Choroid plexus epithelial cell (primary cell): ENCODE measurements around the gene CCDC28B.
A peak's percentile ranks its signal among the peaks of the same experiment; 100 is the strongest.

ENCODE experiments used
- DNase-seq: peaks from one replicate; pipeline ENCODE4 v3.0.0-alpha.2; 2010; ENCODE audit warnings: low read depth
- H3K4me3 ChIP-seq: 2 replicates; pipeline ENCODE4 v1.5.1; 2011; ENCODE audit warnings: low read depth, mild to moderate bottlenecking, control low read depth, low read length, moderate library complexity
- CTCF ChIP-seq: conservative IDR thresholded peaks from 2 replicates; pipeline ENCODE4 v1.5.1; 2011; ENCODE audit warnings: low read depth, mild to moderate bottlenecking, control low read depth, inconsistent platforms, low read length, moderate library complexity

CCDC28B gene

GRCh38 chr1:32199043-32199716, 1.2 kb upstream of the CCDC28B start:
- no peak for DNase-seq
- no peak for TF ChIP-seq CTCF
- H3K4me3 ChIP-seq, result no peak overlapping the region

DNA sequence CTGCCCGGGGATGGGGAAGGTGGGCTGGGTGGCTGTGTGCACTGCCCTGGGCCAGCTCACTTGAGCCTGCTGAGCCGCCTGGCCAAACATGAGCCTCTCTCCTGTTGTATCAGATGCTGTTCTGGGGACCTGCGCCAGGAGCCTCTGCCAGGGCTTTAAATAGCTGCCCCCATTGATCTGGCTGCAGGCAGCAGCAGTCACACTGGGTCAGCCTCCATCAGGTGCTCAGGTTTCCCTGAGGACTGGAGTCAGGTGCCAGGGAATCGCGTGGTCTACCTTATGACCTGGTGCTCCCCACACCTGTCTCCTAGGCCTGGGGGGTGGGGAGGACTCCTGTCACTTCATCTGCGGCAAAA, 700 bp upstream of the CCDC28B start:
- H3K4me3 ChIP-seq, result peak overlapping the region; percentile 72
- DNase-seq, result no peak
- no peak for TF ChIP-seq CTCF

- peak; percentile 72 for DNase-seq
- peak overlapping the region; percentile 72 for H3K4me3 ChIP-seq
These were observed 838 bp downstream of the CCDC28B start for GRCh38 chr1:32201011-32201855.

GRCh38 chr1:32204943-32205361, 4.6 kb downstream of the CCDC28B start:
- TF ChIP-seq CTCF, result no peak

More at GRCh38 chr1:32201011-32201855, 838 bp downstream of the CCDC28B start:
- no peak for TF ChIP-seq CTCF

GRCh38 chr1:32205401-32206370, 5.3 kb downstream of the CCDC28B start, which contains the start of gene IQCC:
Gene IQCC, plus strand, starts transcription at chr1:32205671. Its CDS starts 11 bp downstream, at chr1:32205682.
- DNase-seq, result peak; percentile 81
- peak within 1 kb of the TSS; percentile 76 for H3K4me3 ChIP-seq
- TF ChIP-seq CTCF, result no peak

More at GRCh38 chr1:32204943-32205361, 4.6 kb downstream of the CCDC28B start:
- H3K4me3 ChIP-seq, result peak overlapping the region; percentile 76
- no peak for DNase-seq

GRCh38 chr1:32208469-32208868, 8.1 kb downstream of the CCDC28B start:
- H3K4me3 ChIP-seq, result no peak overlapping the region
- no peak for DNase-seq
- TF ChIP-seq CTCF, result no peak
